ENCODE data around the gene KCNQ1OT1.

DNA sequence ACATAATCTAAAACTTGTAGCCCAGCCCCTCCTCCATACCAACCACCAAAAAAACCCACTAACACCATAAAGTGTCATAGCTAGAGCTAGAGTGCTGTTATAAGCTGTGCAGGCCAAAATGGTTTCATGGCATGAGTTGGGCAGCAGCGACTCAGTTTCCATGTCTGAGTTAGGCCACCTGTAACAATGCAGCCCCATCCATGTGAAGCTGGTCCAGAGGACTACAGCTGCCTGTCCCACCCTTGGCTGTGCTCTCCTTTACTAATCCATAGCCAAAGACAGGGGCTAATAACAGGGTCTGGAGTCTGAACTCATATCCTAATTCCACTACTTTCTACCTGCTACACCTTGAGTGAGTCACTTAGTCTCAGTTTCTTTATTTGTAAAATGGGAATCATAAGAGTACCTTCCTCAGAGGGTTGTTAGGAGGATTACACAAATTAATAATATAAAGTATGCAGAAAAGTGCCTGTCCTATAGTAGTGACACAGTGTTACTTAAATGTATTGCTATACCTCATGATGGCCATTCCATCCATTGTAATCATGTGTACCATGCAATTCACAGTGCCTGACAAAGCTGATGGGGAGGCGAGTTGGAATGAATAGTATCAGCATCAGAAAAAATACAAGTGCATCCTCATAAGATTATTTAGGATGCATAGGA, 20.6 kb downstream of the KCNQ1OT1 start:
- TF ChIP-seq, protein P1, sequence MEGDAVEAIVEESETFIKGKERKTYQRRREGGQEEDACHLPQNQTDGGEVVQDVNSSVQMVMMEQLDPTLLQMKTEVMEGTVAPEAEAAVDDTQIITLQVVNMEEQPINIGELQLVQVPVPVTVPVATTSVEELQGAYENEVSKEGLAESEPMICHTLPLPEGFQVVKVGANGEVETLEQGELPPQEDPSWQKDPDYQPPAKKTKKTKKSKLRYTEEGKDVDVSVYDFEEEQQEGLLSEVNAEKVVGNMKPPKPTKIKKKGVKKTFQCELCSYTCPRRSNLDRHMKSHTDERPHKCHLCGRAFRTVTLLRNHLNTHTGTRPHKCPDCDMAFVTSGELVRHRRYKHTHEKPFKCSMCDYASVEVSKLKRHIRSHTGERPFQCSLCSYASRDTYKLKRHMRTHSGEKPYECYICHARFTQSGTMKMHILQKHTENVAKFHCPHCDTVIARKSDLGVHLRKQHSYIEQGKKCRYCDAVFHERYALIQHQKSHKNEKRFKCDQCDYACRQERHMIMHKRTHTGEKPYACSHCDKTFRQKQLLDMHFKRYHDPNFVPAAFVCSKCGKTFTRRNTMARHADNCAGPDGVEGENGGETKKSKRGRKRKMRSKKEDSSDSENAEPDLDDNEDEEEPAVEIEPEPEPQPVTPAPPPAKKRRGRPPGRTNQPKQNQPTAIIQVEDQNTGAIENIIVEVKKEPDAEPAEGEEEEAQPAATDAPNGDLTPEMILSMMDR (IDR thresholded peaks at IDR 0.05; ENCODE audit: low read depth, low read length, missing input control) = no peak
- no peak for TF ChIP-seq GABPA (IDR thresholded peaks at IDR 0.05 in 1 of 2, conservative IDR thresholded peaks at IDR 0.05 in 1 of 2)
- no peak for TF ChIP-seq YY1 (IDR thresholded peaks at IDR 0.05)
- TF ChIP-seq, protein P2, sequence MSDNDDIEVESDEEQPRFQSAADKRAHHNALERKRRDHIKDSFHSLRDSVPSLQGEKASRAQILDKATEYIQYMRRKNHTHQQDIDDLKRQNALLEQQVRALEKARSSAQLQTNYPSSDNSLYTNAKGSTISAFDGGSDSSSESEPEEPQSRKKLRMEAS (IDR thresholded peaks at IDR 0.05) = no peak
- no peak for TF ChIP-seq FOXA1 (IDR thresholded peaks at IDR 0.05)
- TF ChIP-seq TAF1 (conservative IDR thresholded peaks at IDR 0.05) = no peak
- no peak for TF ChIP-seq FOXA2 (IDR thresholded peaks at IDR 0.05)
- TF ChIP-seq SP1 (IDR thresholded peaks at IDR 0.05) = no peak
- TF ChIP-seq ATF3 (IDR thresholded peaks at IDR 0.05) = no peak
